Neural progenitor cell (in vitro differentiated cells): ENCODE measurements around the gene ITGAX.

Experiments
- EZH2 ChIP-seq: fragments of 200-600 bp; sonication (generic); IDR thresholded peaks from 2 replicates; pipeline ENCODE4 v1.6.1; 2017; ENCODE audit warnings: antibody characterized with exemption, mild to moderate bottlenecking, moderate library complexity
- EZH2phosphoT487 ChIP-seq: fragments of 200-600 bp; sonication (generic); IDR thresholded peaks from 2 replicates; pipeline ENCODE4 v1.6.1; 2017; ENCODE audit warnings: antibody characterized with exemption
- TF ChIP-seq, protein P1 (sequence below): fragments of 200-600 bp; sonication (generic); IDR thresholded peaks from 2 replicates; pipeline ENCODE4 v1.5.1; 2017; ENCODE audit warnings: antibody characterized with exemption, mild to moderate bottlenecking

- TF ChIP-seq, protein P1, sequence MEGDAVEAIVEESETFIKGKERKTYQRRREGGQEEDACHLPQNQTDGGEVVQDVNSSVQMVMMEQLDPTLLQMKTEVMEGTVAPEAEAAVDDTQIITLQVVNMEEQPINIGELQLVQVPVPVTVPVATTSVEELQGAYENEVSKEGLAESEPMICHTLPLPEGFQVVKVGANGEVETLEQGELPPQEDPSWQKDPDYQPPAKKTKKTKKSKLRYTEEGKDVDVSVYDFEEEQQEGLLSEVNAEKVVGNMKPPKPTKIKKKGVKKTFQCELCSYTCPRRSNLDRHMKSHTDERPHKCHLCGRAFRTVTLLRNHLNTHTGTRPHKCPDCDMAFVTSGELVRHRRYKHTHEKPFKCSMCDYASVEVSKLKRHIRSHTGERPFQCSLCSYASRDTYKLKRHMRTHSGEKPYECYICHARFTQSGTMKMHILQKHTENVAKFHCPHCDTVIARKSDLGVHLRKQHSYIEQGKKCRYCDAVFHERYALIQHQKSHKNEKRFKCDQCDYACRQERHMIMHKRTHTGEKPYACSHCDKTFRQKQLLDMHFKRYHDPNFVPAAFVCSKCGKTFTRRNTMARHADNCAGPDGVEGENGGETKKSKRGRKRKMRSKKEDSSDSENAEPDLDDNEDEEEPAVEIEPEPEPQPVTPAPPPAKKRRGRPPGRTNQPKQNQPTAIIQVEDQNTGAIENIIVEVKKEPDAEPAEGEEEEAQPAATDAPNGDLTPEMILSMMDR = no peak
- TF ChIP-seq EZH2phosphoT487 (no peak), EZH2 (no peak)
These were observed 74.8 kb downstream of the ITGAX start for GRCh38 chr16:31429796-31430195.
